HepG2 (cell line): ENCODE data around the gene TNNT1. TPM values are rescaled to one million over a fixed set of nuclear protein-coding genes. Genes with fewer than 3 reads are reported as not detected.

Experiments used
- ATAC-seq: fragments of 200-7000 bp; cut with Tn5 transposase; 3 replicates; pipeline ENCODE4 v1.9.1; 2020; ENCODE audit warnings: mild to moderate bottlenecking, moderate library complexity
- BruUV-seq: library from RNA; stranded (reverse); fragments of 400-500 nt; replicated peaks from 2 replicates; lab custom pipeline; 2021; lab: Mats Ljungman, UMichigan
- CTCF ChIA-PET: fragments of 300-600 bp; formaldehyde crosslinking; extraction: SDS; loops from one replicate; lab custom pipeline; 2021; ENCODE audit warnings: low total read pairs, inconsistent platforms, low intra/inter-chr PET ratio; lab: Yijun Ruan, JAX
- POLR2A ChIA-PET: fragments of 350-600 bp; sonication (Branson Sonifier 250); formaldehyde crosslinking; loops from one replicate; lab custom pipeline; 2020; ENCODE audit warnings: antibody characterized with exemption, inconsistent platforms; lab: Yijun Ruan, JAX
- DNase-seq: peaks from one replicate; pipeline ENCODE4 v3.0.0-alpha.2; 2015; ENCODE audit warnings: low spot score
- FAIRE-seq: peaks from 3 replicates; lab custom pipeline; 2011; peaks lifted over from hg19 to GRCh38; lab: Jason Lieb, UNC
- H2AFZ ChIP-seq: one replicate; pipeline ENCODE4 v1.6.1; 2011; ENCODE audit warnings: low read length, inconsistent platforms
- H3K27ac ChIP-seq: fragments of 300-600 bp; 3 replicates; pipeline ENCODE4 v1.8.0; 2011; ENCODE audit warnings: mixed run types, mild to moderate bottlenecking, mixed read lengths, low read length, inconsistent platforms; ENCODE audit not compliant: insufficient read depth; ENCODE audit errors: extremely low read length
- H3K27me3 ChIP-seq, 2 experiments: fragments of 200-600 bp in 1 of 2; 2 replicates in 1 of 2; 3 replicates in 1 of 2; pipeline versions ENCODE4 v1.6.0 to v1.8.0; 2011; ENCODE audit warnings: low read length in 2 of 2, mild to moderate bottlenecking in 2 of 2, moderate library complexity in 2 of 2, inconsistent platforms in 1 of 2; ENCODE audit not compliant: insufficient read depth in 2 of 2, control insufficient read depth in 1 of 2
- H3K36me3 ChIP-seq, 2 experiments: fragments of 200-600 bp in 1 of 2; replicated peaks in 1 of 2; 2 replicates in 1 of 2; 3 replicates in 1 of 2; pipeline versions ENCODE4 v1.5.1 to v1.8.0; 2011; ENCODE audit warnings: low read length in 2 of 2, inconsistent platforms in 1 of 2; ENCODE audit not compliant: insufficient read depth in 2 of 2, control insufficient read depth in 1 of 2
- H3K4me1 ChIP-seq: 2 replicates; pipeline ENCODE4 v1.5.1; 2012; ENCODE audit warnings: low read length, inconsistent platforms; ENCODE audit not compliant: insufficient read depth
- H3K4me2 ChIP-seq: 2 replicates; pipeline ENCODE4 v1.6.0; 2011; ENCODE audit warnings: low read depth, low read length, inconsistent platforms
- H3K4me3 ChIP-seq, 3 experiments: fragments of 200-600 bp in 1 of 3; sonication (generic), shearing (Covaris generic) in 1 of 3; replicated peaks in 1 of 3; 2 replicates each; pipeline ENCODE4 v1.5.1; 2011 to 2016; ENCODE audit warnings: low read length in 3 of 3, inconsistent platforms in 2 of 3, low read depth in 2 of 3, mild to moderate bottlenecking in 2 of 3, control low read depth in 1 of 3, mixed read lengths in 1 of 3; ENCODE audit not compliant: insufficient read depth in 1 of 3
- H3K79me2 ChIP-seq: one replicate; pipeline ENCODE4 v1.6.1; 2011; ENCODE audit warnings: low read length, inconsistent platforms; ENCODE audit not compliant: insufficient read depth
- H3K9ac ChIP-seq: 2 replicates; pipeline ENCODE4 v1.6.0; 2011; ENCODE audit warnings: mild to moderate bottlenecking, low read depth, low read length, inconsistent platforms; ENCODE audit not compliant: insufficient read depth
- H3K9me3 ChIP-seq: 2 replicates; pipeline ENCODE4 v1.5.1; 2012; ENCODE audit warnings: mild to moderate bottlenecking, low read length
- H4K20me1 ChIP-seq: 2 replicates; pipeline ENCODE4 v1.6.0; 2011; ENCODE audit warnings: inconsistent platforms, mild to moderate bottlenecking, low read length, moderate library complexity; ENCODE audit not compliant: insufficient read depth
- ARNT ChIP-seq: fragments of 450-650 bp; IDR thresholded peaks from 2 replicates; pipeline ENCODE4 v1.6.1; 2017
- CEBPG ChIP-seq: IDR thresholded peaks from 2 replicates; pipeline ENCODE4 v1.6.1; 2016
- HDAC1 ChIP-seq: sonication (generic); formaldehyde crosslinking; IDR thresholded peaks from 2 replicates; pipeline ENCODE4 v1.5.1; 2020; ENCODE audit warnings: mild to moderate bottlenecking, missing genetic modification reagents
- NCOA5 ChIP-seq: sonication (generic); formaldehyde crosslinking; IDR thresholded peaks from 2 replicates; pipeline ENCODE4 v1.4.0; 2020; ENCODE audit warnings: missing genetic modification reagents
- POLR2A ChIP-seq, 2 experiments: IDR thresholded peaks; 2 replicates each; pipeline ENCODE4 v1.6.1; 2011; ENCODE audit warnings: low read depth in 2 of 2, low read length in 2 of 2, mild to moderate bottlenecking in 1 of 2, moderate library complexity in 1 of 2; ENCODE audit not compliant: insufficient read depth in 1 of 2
- SCMH1 ChIP-seq: sonication (generic); formaldehyde crosslinking; IDR thresholded peaks from 2 replicates; pipeline ENCODE4 v1.9.0; 2021; ENCODE audit warnings: missing genetic modification reagents, mild to moderate bottlenecking, borderline replicate concordance
- SRSF1 ChIP-seq: fragments of 200-400 bp; formaldehyde crosslinking; optimal IDR thresholded peaks from 2 replicates; pipeline ENCODE3; 2017; ENCODE audit warnings: mild to moderate bottlenecking, low read depth, low read length, moderate library complexity
- YEATS2 ChIP-seq: sonication (generic); formaldehyde crosslinking; IDR thresholded peaks from 2 replicates; pipeline ENCODE4 v1.4.0; 2020; ENCODE audit warnings: missing genetic modification reagents, borderline replicate concordance
- ZNF263 ChIP-seq: sonication (generic); formaldehyde crosslinking; IDR thresholded peaks from 2 replicates; pipeline ENCODE4 v1.4.0; 2020; ENCODE audit warnings: missing genetic modification reagents
- ZNF446 ChIP-seq: sonication (generic); formaldehyde crosslinking; IDR thresholded peaks from 2 replicates; pipeline ENCODE4 v1.5.0; 2020; ENCODE audit warnings: mild to moderate bottlenecking, missing genetic modification reagents
- ZNF501 ChIP-seq: sonication (generic); formaldehyde crosslinking; IDR thresholded peaks from 2 replicates; pipeline ENCODE4 v1.5.1; 2020; ENCODE audit warnings: mild to moderate bottlenecking, moderate library complexity, missing genetic modification reagents
- ZNF850 ChIP-seq: sonication (generic); formaldehyde crosslinking; conservative IDR thresholded peaks from 2 replicates; pipeline ENCODE4 v1.9.0; 2021; ENCODE audit warnings: mild to moderate bottlenecking, missing genetic modification reagents
- WGBS: methylation state at CpG from one replicate; pipeline ENCODE4 v1.1.6; 2017; ENCODE audit warnings: low lambda C conversion rate; 5-methylcytosine and 5-hydroxymethylcytosine counted together
- in situ Hi-C: cut with HindIII; loops from 2 replicates; pipeline ENCODE4 v1.10.0; 2017; ENCODE audit warnings: low pct_unique_long_range_greater_than_20kb; ENCODE audit not compliant: extremely low pct_ligation_motif_present
- intact Hi-C: fragments of 100-400 bp; cut with micrococcal nuclease; formaldehyde crosslinking; loops from one replicate; pipeline ENCODE4 v1.10.0; 2022; ENCODE audit not compliant: unreplicated experiment
- polyA plus RNA-seq, 8 experiments: library from polyadenylated mRNA; depleted of rRNA in 3 of 8; stranded (reverse) in 7 of 8; unstranded in 1 of 8; fragments of >200 nt; fragmentation: Illumina TruSeq in 4 of 8; extraction: Trizol in 4 of 8; gene quantifications; 2 replicates each; pipeline versions ENCODE4 v1.2.1 to v1.2.3, GENCODE V29; 2011 to 2016; ENCODE audit warnings: low read depth in 4 of 8, missing spikeins in 1 of 8, mixed read lengths in 1 of 8; ENCODE audit not compliant: insufficient read depth in 1 of 8
- total RNA-seq, 5 experiments: library from RNA; depleted of rRNA; stranded (reverse); fragments of >200 nt; fragmentation: Illumina TruSeq; extraction: Trizol; gene quantifications; 2 replicates each; pipeline ENCODE4 v1.2.3, GENCODE V29; 2016; ENCODE audit warnings: low read depth in 1 of 5
- TF ChIP-seq, protein P1 (sequence below): sonication (generic); formaldehyde crosslinking; IDR thresholded peaks from 2 replicates; pipeline ENCODE4 v1.4.0; 2020; ENCODE audit warnings: missing genetic modification reagents
- TF ChIP-seq, protein P2 (sequence below): IDR thresholded peaks from 2 replicates; pipeline ENCODE4 v1.6.1; 2016; ENCODE audit warnings: missing biosample characterization, missing genetic modification reagents, low read depth
- TF ChIP-seq, protein P3 (sequence below): sonication (generic); formaldehyde crosslinking; IDR thresholded peaks from 2 replicates; pipeline ENCODE4 v1.4.0; 2020; ENCODE audit warnings: mild to moderate bottlenecking, missing genetic modification reagents, borderline replicate concordance
- TF ChIP-seq, protein P4 (sequence below): sonication (generic); formaldehyde crosslinking; IDR thresholded peaks from 2 replicates; pipeline ENCODE4 v1.4.0; 2020; ENCODE audit warnings: missing genetic modification reagents

Gene TNNT1
- total and polyA plus RNA-seq, 2 of the 13 experiments (the other 11 are each of a cell fraction or from before 2014, with no cell fraction given) = 1.3 to 2.4 TPM

DNA sequence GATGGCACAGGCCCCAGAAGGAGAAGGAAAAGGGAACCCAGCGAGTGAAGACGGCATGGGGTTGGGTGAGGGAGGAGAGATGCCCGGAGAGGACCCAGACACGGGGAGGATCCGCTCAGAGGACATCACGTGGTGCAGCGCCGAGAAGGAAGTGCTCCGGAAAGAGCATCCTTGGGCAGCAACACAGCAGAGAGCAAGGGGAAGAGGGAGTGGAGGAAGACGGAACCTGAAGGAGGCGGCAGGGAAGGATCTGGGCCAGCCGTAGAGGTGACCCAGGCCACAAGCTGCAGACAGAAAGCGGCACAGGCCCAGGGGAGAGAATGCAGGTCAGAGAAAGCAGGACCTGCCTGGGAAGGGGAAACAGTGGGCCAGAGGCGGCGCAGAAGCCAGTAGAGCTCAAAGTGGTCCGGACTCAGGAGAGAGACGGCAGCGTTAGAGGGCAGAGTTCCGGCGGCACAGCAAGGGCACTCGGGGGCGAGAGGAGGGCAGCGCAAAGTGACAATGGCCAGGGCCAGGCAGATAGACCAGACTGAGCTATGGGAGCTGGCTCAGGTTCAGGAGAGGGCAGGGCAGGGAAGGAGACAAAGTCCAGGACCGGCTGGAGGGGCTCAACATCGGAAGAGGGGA, 32.7 kb downstream of the TNNT1 start:
- peaks cover 43% of the 10 kb centered on the region for H3K4me1 ChIP-seq
- H3K27me3 ChIP-seq = no peaks in the 10 kb centered on the region
- peak; percentile 9 for DNase-seq
- ChIA-PET POLR2A (interaction anchor here (0.7 to 1.2 kb wide), 2 partner anchors 93 to 291 kb away, joined by 3 read pairs; partner anchors contain the start of genes PTPRH and UBE2S), CTCF (no interaction called here)
- peaks cover 32% of the 10 kb centered on the region for H3K79me2 ChIP-seq
- no TSS peak for BruUV-seq
- no peaks in the 10 kb centered on the region for H3K9me3 ChIP-seq
- peak; percentile 39 for ATAC-seq
- 5% methylated on average over 25 of the region's 25 CpGs for WGBS
- peaks cover 3 to 7% of the 10 kb centered on the region in 2 experiments; a peak in 2 of 5 replicates for H3K36me3 ChIP-seq
- in situ Hi-C loops = no loop called here
- H3K9ac ChIP-seq = peak overlapping the region; percentile 85
- FAIRE-seq = no peak
- intact Hi-C loops = no loop called here
- H3K4me3 ChIP-seq = peak overlapping the region; percentile 82 to 99 (median 86)
- H2AFZ ChIP-seq = no peak overlapping the region
- H4K20me1 ChIP-seq = peaks cover 14% of the 10 kb centered on the region
- peak overlapping the region; percentile 47 for H3K27ac ChIP-seq
- H3K4me2 ChIP-seq = peak overlapping the region; percentile 98
- TF ChIP-seq, protein P1, sequence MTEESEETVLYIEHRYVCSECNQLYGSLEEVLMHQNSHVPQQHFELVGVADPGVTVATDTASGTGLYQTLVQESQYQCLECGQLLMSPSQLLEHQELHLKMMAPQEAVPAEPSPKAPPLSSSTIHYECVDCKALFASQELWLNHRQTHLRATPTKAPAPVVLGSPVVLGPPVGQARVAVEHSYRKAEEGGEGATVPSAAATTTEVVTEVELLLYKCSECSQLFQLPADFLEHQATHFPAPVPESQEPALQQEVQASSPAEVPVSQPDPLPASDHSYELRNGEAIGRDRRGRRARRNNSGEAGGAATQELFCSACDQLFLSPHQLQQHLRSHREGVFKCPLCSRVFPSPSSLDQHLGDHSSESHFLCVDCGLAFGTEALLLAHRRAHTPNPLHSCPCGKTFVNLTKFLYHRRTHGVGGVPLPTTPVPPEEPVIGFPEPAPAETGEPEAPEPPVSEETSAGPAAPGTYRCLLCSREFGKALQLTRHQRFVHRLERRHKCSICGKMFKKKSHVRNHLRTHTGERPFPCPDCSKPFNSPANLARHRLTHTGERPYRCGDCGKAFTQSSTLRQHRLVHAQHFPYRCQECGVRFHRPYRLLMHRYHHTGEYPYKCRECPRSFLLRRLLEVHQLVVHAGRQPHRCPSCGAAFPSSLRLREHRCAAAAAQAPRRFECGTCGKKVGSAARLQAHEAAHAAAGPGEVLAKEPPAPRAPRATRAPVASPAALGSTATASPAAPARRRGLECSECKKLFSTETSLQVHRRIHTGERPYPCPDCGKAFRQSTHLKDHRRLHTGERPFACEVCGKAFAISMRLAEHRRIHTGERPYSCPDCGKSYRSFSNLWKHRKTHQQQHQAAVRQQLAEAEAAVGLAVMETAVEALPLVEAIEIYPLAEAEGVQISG (CRISPR knock-in tag) = no peak
- TF ChIP-seq ZNF446 (no peak), ZNF263 (CRISPR knock-in tag) (peak; percentile 74), SRSF1 (peak; percentile 41), NCOA5 (no peak), ARNT (no peak), SCMH1 (CRISPR knock-in tag) (no peak), POLR2A (IDR thresholded peaks at IDR 0.05; ENCODE audit: insufficient read depth in 1 of 2, low read depth in 2 of 2, low read length in 2 of 2) (no peak), CEBPG (CRISPR knock-in tag) (no peak), YEATS2 (no peak), ZNF501 (peak; percentile 31; the same call in 1 of the 2 replicates), ZNF850 (CRISPR knock-in tag) (no peak), HDAC1 (CRISPR knock-in tag) (no peak)
- TF ChIP-seq, protein P2, sequence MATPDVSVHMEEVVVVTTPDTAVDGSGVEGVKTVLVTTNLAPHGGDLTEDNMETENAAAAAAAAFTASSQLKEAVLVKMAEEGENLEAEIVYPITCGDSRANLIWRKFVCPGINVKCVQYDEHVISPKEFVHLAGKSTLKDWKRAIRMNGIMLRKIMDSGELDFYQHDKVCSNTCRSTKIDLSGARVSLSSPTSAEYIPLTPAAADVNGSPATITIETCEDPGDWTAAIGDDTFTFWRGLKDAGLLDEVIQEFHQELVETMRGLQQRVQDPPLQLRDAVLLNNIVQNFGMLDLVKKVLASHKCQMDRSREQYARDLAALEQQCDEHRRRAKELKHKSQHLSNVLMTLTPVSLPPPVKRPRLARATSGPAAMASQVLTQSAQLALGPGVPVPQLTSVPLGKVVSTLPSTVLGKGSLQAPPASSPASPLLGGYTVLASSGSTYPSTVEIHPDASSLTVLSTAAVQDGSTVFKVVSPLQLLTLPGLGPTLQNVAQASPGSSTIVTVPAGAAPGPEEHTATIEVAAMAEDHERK (CRISPR knock-in tag) = no peak
- TF ChIP-seq, protein P3, sequence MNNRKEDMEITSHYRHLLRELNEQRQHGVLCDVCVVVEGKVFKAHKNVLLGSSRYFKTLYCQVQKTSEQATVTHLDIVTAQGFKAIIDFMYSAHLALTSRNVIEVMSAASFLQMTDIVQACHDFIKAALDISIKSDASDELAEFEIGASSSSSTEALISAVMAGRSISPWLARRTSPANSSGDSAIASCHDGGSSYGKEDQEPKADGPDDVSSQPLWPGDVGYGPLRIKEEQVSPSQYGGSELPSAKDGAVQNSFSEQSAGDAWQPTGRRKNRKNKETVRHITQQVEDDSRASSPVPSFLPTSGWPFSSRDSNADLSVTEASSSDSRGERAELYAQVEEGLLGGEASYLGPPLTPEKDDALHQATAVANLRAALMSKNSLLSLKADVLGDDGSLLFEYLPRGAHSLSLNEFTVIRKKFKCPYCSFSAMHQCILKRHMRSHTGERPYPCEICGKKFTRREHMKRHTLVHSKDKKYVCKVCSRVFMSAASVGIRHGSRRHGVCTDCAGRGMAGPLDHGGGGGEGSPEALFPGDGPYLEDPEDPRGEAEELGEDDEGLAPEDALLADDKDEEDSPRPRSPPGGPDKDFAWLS (CRISPR knock-in tag) = 0 out of 2 replicates have a peak, but pooled peaks have one; percentile 63
- TF ChIP-seq, protein P4, sequence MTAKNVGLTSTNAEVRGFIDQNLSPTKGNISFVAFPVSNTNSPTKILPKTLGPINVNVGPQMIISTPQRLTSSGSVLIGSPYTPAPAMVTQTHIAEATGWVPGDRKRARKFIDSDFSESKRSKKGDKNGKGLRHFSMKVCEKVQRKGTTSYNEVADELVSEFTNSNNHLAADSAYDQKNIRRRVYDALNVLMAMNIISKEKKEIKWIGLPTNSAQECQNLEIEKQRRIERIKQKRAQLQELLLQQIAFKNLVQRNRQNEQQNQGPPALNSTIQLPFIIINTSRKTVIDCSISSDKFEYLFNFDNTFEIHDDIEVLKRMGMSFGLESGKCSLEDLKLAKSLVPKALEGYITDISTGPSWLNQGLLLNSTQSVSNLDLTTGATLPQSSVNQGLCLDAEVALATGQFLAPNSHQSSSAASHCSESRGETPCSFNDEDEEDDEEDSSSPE (CRISPR knock-in tag) = 0 out of 2 replicates have a peak, but pooled peaks have one; percentile 28
